Cardiac fibroblast (primary cell): ENCODE measurements around the gene ROPN1L.
A peak's percentile ranks its signal among the peaks of the same experiment; 100 is the strongest.
"Not testable (repeated sequence)": the region's sequence is repeated elsewhere in the genome, so short reads cannot be mapped to it uniquely, and the experiment has no call there.

ENCODE experiments used
- DNase-seq, 2 donors: peaks; one replicate each; pipeline versions ENCODE4 v3.0.0 to v3.0.0-alpha.2; 2010; ENCODE audit warnings: low read depth in 2 of 2
- H3K4me3 ChIP-seq, 2 donors: replicated peaks in 1 of 2; 1 replicate in 1 of 2; 2 replicates in 1 of 2; pipeline ENCODE4 v1.5.1; 2011; ENCODE audit warnings: low read depth in 2 of 2, low read length in 2 of 2, mild to moderate bottlenecking in 2 of 2, moderate library complexity in 1 of 2
- CTCF ChIP-seq: IDR thresholded peaks from one replicate; pipeline ENCODE4 v1.5.1; 2011; ENCODE audit warnings: low read depth, mild to moderate bottlenecking, low read length, inconsistent platforms

ROPN1L gene

GRCh38 chr5:10441083-10441991 lies at the start of gene ROPN1L:
ROPN1L (plus strand) TSS chr5:10441879; CDS start chr5:10442168, 289 bp downstream.
- DNase-seq: peak; percentile 85 to 89
- peak within 1 kb of the TSS; percentile 62 to 70 for H3K4me3 ChIP-seq
- TF ChIP-seq CTCF: no peak

- H3K4me3 ChIP-seq: not testable (repeated sequence)
- DNase-seq: peak; percentile 26 to 51
These were observed 48.9 kb upstream of the ROPN1L start for GRCh38 chr5:10392567-10393328.

- TF ChIP-seq CTCF: no peak
- DNase-seq: peak; percentile 11 to 33
- H3K4me3 ChIP-seq: no peak overlapping the region
These were observed 48.2 kb upstream of the ROPN1L start for GRCh38 chr5:10393491-10393890.

GRCh38 chr5:10396552-10396951 lies 45.1 kb upstream of the ROPN1L start:
- no peak for DNase-seq
- H3K4me3 ChIP-seq: no peak overlapping the region
- no peak for TF ChIP-seq CTCF

- TF ChIP-seq CTCF: no peak
- DNase-seq: no peak
- no peak overlapping the region for H3K4me3 ChIP-seq
These were observed 41.8 kb upstream of the ROPN1L start for GRCh38 chr5:10399839-10400238.

- no peak for TF ChIP-seq CTCF
- no peak overlapping the region for H3K4me3 ChIP-seq
- no peak for DNase-seq
These were observed 41.3 kb upstream of the ROPN1L start for GRCh38 chr5:10400411-10400810.

GRCh38 chr5:10400831-10401230 lies 40.8 kb upstream of the ROPN1L start:
- no peak for TF ChIP-seq CTCF
- peak; percentile 79 to 88 for DNase-seq
- no peak overlapping the region for H3K4me3 ChIP-seq
